ENCODE data around the gene DPH6.

- TF ChIP-seq, protein P1, sequence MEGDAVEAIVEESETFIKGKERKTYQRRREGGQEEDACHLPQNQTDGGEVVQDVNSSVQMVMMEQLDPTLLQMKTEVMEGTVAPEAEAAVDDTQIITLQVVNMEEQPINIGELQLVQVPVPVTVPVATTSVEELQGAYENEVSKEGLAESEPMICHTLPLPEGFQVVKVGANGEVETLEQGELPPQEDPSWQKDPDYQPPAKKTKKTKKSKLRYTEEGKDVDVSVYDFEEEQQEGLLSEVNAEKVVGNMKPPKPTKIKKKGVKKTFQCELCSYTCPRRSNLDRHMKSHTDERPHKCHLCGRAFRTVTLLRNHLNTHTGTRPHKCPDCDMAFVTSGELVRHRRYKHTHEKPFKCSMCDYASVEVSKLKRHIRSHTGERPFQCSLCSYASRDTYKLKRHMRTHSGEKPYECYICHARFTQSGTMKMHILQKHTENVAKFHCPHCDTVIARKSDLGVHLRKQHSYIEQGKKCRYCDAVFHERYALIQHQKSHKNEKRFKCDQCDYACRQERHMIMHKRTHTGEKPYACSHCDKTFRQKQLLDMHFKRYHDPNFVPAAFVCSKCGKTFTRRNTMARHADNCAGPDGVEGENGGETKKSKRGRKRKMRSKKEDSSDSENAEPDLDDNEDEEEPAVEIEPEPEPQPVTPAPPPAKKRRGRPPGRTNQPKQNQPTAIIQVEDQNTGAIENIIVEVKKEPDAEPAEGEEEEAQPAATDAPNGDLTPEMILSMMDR (conservative IDR thresholded peaks at IDR 0.05; ENCODE audit: low read depth, low read length): no peak
- no peak for TF ChIP-seq EZH2 (IDR thresholded peaks at IDR 0.05; ENCODE audit: borderline replicate concordance, low read depth, low read length, poor library complexity, severe bottlenecking)
Measured at GRCh38 chr15:35505809-35506208, 40.2 kb downstream of the DPH6 start.

All from A673 (cell line).